MCF 10A (cell line): Measurements from ENCODE around the gene CNKSR2. TPM values are rescaled to one million over a fixed set of nuclear protein-coding genes. Genes with fewer than 3 reads are reported as not detected.

ENCODE experiments used
- BruUV-seq: library from RNA; stranded (reverse); fragments of 400-500 nt; replicated peaks from 2 replicates; lab custom pipeline; 2021; lab: Mats Ljungman, UMichigan
- CTCF ChIA-PET: fragments of 300-600 bp; sonication (Branson Sonifier 250); formaldehyde crosslinking; extraction: SDS; loops from one replicate; lab custom pipeline; 2021; ENCODE audit warnings: antibody characterized with exemption, inconsistent platforms; lab: Yijun Ruan, JAX
- POLR2A ChIA-PET: fragments of 300-600, 350-650 bp; sonication (Branson Sonifier 250); formaldehyde crosslinking; extraction: SDS; loops from one replicate; lab custom pipeline; 2020; ENCODE audit warnings: antibody characterized with exemption, inconsistent platforms; lab: Yijun Ruan, JAX
- DNase-seq: peaks from one replicate; pipeline ENCODE4 v3.0.0-alpha.2; 2018; ENCODE audit not compliant: unreplicated experiment
- H3K27ac Mint-ChIP-seq: one replicate; pipeline ENCODE4 v1.8.0; 2022; ENCODE audit warnings: mild to moderate bottlenecking, low read depth, mixed read lengths; ENCODE audit not compliant: unreplicated experiment
- H3K27me3 Mint-ChIP-seq: one replicate; pipeline ENCODE4 v1.8.0; 2022; ENCODE audit warnings: mixed read lengths; ENCODE audit not compliant: insufficient read depth, unreplicated experiment
- H3K36me3 Mint-ChIP-seq: one replicate; pipeline ENCODE4 v1.8.0; 2022; ENCODE audit warnings: mild to moderate bottlenecking, moderate library complexity, mixed read lengths; ENCODE audit not compliant: insufficient read depth, unreplicated experiment
- H3K4me1 Mint-ChIP-seq: one replicate; pipeline ENCODE4 v1.8.0; 2022; ENCODE audit warnings: mixed read lengths; ENCODE audit not compliant: insufficient read depth, unreplicated experiment
- H3K4me3 Mint-ChIP-seq: one replicate; pipeline ENCODE4 v1.8.0; 2022; ENCODE audit warnings: mild to moderate bottlenecking, moderate library complexity, mixed read lengths; ENCODE audit not compliant: unreplicated experiment
- H3K9me3 Mint-ChIP-seq: one replicate; pipeline ENCODE4 v1.8.0; 2022; ENCODE audit warnings: mixed read lengths; ENCODE audit not compliant: unreplicated experiment
- CTCF ChIP-seq: fragments of 200-600 bp; IDR thresholded peaks from one replicate; pipeline ENCODE4 v1.8.0; 2022; ENCODE audit warnings: antibody characterized with exemption, mild to moderate bottlenecking; ENCODE audit not compliant: unreplicated experiment
- intact Hi-C: fragments of 100-400 bp; cut with micrococcal nuclease; formaldehyde crosslinking; loops from 2 replicates; pipeline ENCODE4 v1.14.1; 2022
- total RNA-seq: library from RNA; stranded (reverse); gene quantifications from 2 replicates; pipeline ENCODE4 v1.2.3, GENCODE V29; 2022

The CNKSR2 gene
- total RNA-seq, 1 experiment from 2014 or later: not detected

DNA sequence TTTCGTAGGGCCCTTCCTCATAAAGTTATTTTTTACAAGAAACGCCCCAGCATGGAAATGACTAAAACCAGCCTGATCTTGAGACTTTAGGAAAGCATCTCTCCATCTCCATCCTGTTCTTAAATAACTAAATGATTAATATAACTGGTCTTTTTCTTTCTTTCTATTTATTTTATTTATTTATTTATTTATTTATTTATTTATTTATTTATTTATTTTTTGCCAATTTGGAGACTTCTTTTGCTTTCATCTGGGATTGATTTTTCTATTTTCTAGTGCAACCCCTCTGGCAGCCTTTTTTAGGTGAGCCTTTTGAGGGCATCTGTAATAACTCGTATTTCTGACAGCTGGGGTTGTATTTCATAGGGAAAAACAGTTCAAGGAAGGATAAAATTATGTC, 285.1 kb downstream of the CNKSR2 start:
- DNase-seq: no peak
- no peak for TF ChIP-seq CTCF
- H3K4me1 Mint-ChIP-seq: no peaks in the 10 kb centered on the region
- peaks cover 30% of the 10 kb centered on the region for H3K27me3 Mint-ChIP-seq
- intact Hi-C loops: no loop called here
- no peaks in the 10 kb centered on the region for H3K36me3 Mint-ChIP-seq
- BruUV-seq: no TSS peak
- ChIA-PET POLR2A (no interaction called here), CTCF (interaction anchor here (0.6 to 0.7 kb wide), 2 partner anchors 11 to 1718 kb away, joined by 5 to 6 read pairs; no protein-coding TSS in a partner anchor)
- H3K4me3 Mint-ChIP-seq: no peak overlapping the region
- H3K27ac Mint-ChIP-seq: no peak overlapping the region
- H3K9me3 Mint-ChIP-seq: peaks cover 6% of the 10 kb centered on the region

DNA sequence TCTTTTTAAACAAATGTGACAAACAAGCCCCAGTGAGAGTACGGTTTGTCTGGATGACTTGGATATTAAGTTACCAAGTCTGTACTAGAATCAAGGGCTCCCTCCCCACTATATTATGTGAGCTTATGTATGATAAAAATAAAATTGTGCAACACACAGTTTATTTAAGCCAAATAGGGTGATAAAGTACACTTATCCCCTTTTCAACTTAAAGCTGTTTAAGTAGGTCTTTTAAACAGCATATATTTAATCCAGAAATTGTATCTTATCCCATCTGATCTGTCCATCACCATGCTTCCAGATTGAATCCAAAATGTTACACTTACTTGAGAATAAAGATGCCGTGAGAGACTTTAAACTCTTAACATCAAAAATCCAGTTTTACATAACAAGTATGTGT, 285.9 kb downstream of the CNKSR2 start:
- POLR2A ChIA-PET: no interaction called here
- peaks cover 6% of the 10 kb centered on the region for H3K9me3 Mint-ChIP-seq

GRCh38 chrX:21661316-21661715, 287.1 kb downstream of the CNKSR2 start:
- H3K36me3 Mint-ChIP-seq: no peaks in the 10 kb centered on the region
- peaks cover 6% of the 10 kb centered on the region for H3K9me3 Mint-ChIP-seq
- CTCF ChIA-PET: no interaction called here
- BruUV-seq: no TSS peak
- no peaks in the 10 kb centered on the region for H3K4me1 Mint-ChIP-seq
- intact Hi-C loops: no loop called here
- DNase-seq: no peak
- POLR2A ChIA-PET: no interaction called here
- no peak overlapping the region for H3K27ac Mint-ChIP-seq
- TF ChIP-seq CTCF: no peak
- no peak overlapping the region for H3K4me3 Mint-ChIP-seq
- H3K27me3 Mint-ChIP-seq: peaks cover 50% of the 10 kb centered on the region

More for the DNA sequence above, 285.9 kb downstream of the CNKSR2 start:
- H3K4me1 Mint-ChIP-seq: no peaks in the 10 kb centered on the region
- TF ChIP-seq CTCF: no peak
- no peak overlapping the region for H3K27ac Mint-ChIP-seq
- CTCF ChIA-PET: no interaction called here
- DNase-seq: no peak
- H3K36me3 Mint-ChIP-seq: no peaks in the 10 kb centered on the region
- intact Hi-C loops: no loop called here
- peaks cover 38% of the 10 kb centered on the region for H3K27me3 Mint-ChIP-seq
- H3K4me3 Mint-ChIP-seq: no peak overlapping the region
- no TSS peak for BruUV-seq

- Mint-ChIP-seq H3K36me3 (no peaks in the 10 kb centered on the region), H3K4me1 (no peaks in the 10 kb centered on the region), H3K27me3 (peaks cover 64% of the 10 kb centered on the region), H3K27ac (no peak overlapping the region), H3K4me3 (no peak overlapping the region), H3K9me3 (peaks cover 6% of the 10 kb centered on the region)
- intact Hi-C loops: no loop called here
- DNase-seq: no peak
- no peak for TF ChIP-seq CTCF
- BruUV-seq: no TSS peak
- ChIA-PET CTCF (interaction anchor here (0.6 kb wide), 1 partner anchor 1132 kb away, joined by 3 read pairs; no protein-coding TSS in a partner anchor), POLR2A (no interaction called here)
These were observed 288.5 kb downstream of the CNKSR2 start for GRCh38 chrX:21662761-21663160.
